Cardiac muscle cell (in vitro differentiated cells and primary cell): ENCODE measurements around the gene COPRS. TPM values are rescaled to one million over a fixed set of nuclear protein-coding genes. Genes with fewer than 3 reads are reported as not detected.

ENCODE experiments used
- DNase-seq, 2 donors: peaks; one replicate each; pipeline versions ENCODE4 v3.0.0 to v3.0.0-alpha.2; 2010 to 2017; ENCODE audit warnings: low read depth in 1 of 2, low spot score in 1 of 2
- H3K27ac ChIP-seq: fragments of 200-600 bp; sonication (generic); 2 replicates; pipeline ENCODE4 v1.5.1; 2016
- H3K27me3 ChIP-seq: fragments of 200-600 bp; sonication (generic); 2 replicates; pipeline ENCODE4 v1.6.0; 2016; ENCODE audit warnings: control low read depth
- H3K36me3 ChIP-seq: fragments of 200-600 bp; sonication (generic); 2 replicates; pipeline ENCODE4 v1.5.1; 2016; ENCODE audit warnings: control low read depth
- H3K4me1 ChIP-seq: fragments of 200-600 bp; sonication (generic); 2 replicates; pipeline ENCODE4 v1.8.1; 2017; ENCODE audit warnings: low read depth, mild to moderate bottlenecking, mixed run types
- H3K4me3 ChIP-seq: fragments of 200-600 bp; sonication (generic); 2 replicates; pipeline ENCODE4 v1.5.1; 2016; ENCODE audit warnings: mild to moderate bottlenecking
- H3K9me3 ChIP-seq: fragments of 200-600 bp; sonication (generic); 2 replicates; pipeline ENCODE4 v1.5.1; 2017; ENCODE audit warnings: low read depth, mild to moderate bottlenecking, control low read depth
- CTCF ChIP-seq: IDR thresholded peaks from 2 replicates; pipeline ENCODE4 v1.5.1; 2012; ENCODE audit warnings: low read depth, mild to moderate bottlenecking, low read length
- polyA plus RNA-seq: library from polyadenylated mRNA; unstranded; fragments of >200 nt; fragmentation: Nextera tagmentation; extraction: Ambion mirVana; gene quantifications from 2 replicates; pipeline ENCODE4 v1.2.1, GENCODE V29; 2016
- total RNA-seq: library from RNA; depleted of rRNA; stranded (reverse); fragments of >200 nt; gene quantifications from 2 replicates; pipeline ENCODE4 v1.2.3, GENCODE V29; 2016

The COPRS gene
- total and polyA plus RNA-seq, 2 experiments from 2014 or later, result 66.0 to 104 TPM

GRCh38 chr17:31845291-31845690 lies 13.8 kb downstream of the COPRS start:
- no peaks in the 10 kb centered on the region for H3K9me3 ChIP-seq
- no peaks in the 10 kb centered on the region for H3K4me1 ChIP-seq
- no peak overlapping the region for H3K27ac ChIP-seq
- no peaks in the 10 kb centered on the region for H3K36me3 ChIP-seq
- no peak for TF ChIP-seq CTCF
- no peak overlapping the region for H3K4me3 ChIP-seq
- H3K27me3 ChIP-seq, result peaks cover 3% of the 10 kb centered on the region
- DNase-seq, result no peak

GRCh38 chr17:31843070-31843745 lies 15.8 kb downstream of the COPRS start:
- peak in 1 of 2 donors; percentile 89 for DNase-seq

GRCh38 chr17:31842195-31843069 lies 16.6 kb downstream of the COPRS start:
- peak; percentile 95 for TF ChIP-seq CTCF
- Histone ChIP-seq H3K27me3 (peaks cover 3% of the 10 kb centered on the region), H3K27ac (no peak overlapping the region), H3K4me1 (no peaks in the 10 kb centered on the region), H3K4me3 (no peak overlapping the region), H3K36me3 (no peaks in the 10 kb centered on the region), H3K9me3 (no peaks in the 10 kb centered on the region)
- peak; percentile 82 to 88 for DNase-seq

More at GRCh38 chr17:31843070-31843745, 15.8 kb downstream of the COPRS start:
- Histone ChIP-seq H3K27me3 (peaks cover 3% of the 10 kb centered on the region), H3K4me1 (no peaks in the 10 kb centered on the region), H3K4me3 (no peak overlapping the region), H3K27ac (no peak overlapping the region), H3K36me3 (no peaks in the 10 kb centered on the region), H3K9me3 (no peaks in the 10 kb centered on the region)
- no peak for TF ChIP-seq CTCF

- no peak overlapping the region for H3K4me3 ChIP-seq
- H3K4me1 ChIP-seq, result no peaks in the 10 kb centered on the region
- DNase-seq, result no peak
- peaks cover 3% of the 10 kb centered on the region for H3K27me3 ChIP-seq
- no peak overlapping the region for H3K27ac ChIP-seq
- no peak for TF ChIP-seq CTCF
- H3K36me3 ChIP-seq, result no peaks in the 10 kb centered on the region
- H3K9me3 ChIP-seq, result no peaks in the 10 kb centered on the region
Measured at GRCh38 chr17:31841850-31842194, 17.2 kb downstream of the COPRS start.

- Histone ChIP-seq H3K27me3 (no peaks in the 10 kb centered on the region), H3K27ac (no peak overlapping the region), H3K4me3 (no peak overlapping the region), H3K4me1 (no peaks in the 10 kb centered on the region), H3K36me3 (no peaks in the 10 kb centered on the region), H3K9me3 (no peaks in the 10 kb centered on the region)
- no peak for TF ChIP-seq CTCF
- DNase-seq, result peak in 1 of 2 donors; percentile 36
Measured at GRCh38 chr17:31838636-31839225, 20.3 kb downstream of the COPRS start.
